Measurements from ENCODE around the gene PLCB3.

DNA sequence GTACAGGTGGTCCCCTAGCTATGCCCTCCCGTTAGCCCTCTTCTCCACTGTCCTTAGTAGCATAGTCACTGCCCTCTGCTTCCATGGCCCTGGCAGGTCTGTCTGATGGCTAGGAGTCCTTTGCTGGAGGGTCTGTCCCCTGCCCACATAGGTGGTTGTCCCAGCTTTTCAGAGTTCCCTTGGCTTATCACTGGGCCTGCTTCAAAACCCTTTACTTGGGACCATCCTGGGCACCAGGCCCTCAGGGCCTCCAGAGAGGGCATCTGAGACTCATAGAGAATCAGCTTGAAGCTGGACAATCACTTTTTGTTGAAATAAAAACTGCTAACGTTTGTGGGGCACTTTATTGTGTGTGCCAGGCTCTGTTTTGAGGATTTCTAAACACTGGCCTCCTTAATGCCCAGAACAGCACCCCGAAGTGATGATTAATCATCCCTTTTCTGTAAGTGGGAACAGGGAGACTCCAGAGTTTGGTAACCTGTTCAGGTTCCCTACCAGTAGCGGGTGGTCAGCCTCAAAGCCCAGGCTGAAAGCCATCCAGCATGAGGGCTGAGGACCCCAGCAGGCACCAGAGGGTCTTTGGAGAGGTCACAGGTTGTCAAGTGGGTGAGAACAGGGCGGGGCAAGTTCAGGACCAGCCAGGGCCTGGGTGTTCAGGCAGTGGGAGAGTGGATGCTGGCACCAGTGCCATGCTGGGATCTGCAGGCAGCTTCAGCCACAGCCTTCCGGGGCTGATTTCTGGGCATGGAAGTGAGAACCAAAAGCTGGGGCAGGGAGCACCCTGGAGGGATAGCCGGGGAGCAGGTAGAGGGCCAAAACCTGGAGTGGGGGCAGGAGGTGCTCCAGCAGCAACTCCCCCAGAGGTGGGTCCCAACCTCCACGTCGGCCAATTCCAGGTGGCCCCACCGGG lies 39.3 kb downstream of the PLCB3 start:
- TF ChIP-seq, protein P1, sequence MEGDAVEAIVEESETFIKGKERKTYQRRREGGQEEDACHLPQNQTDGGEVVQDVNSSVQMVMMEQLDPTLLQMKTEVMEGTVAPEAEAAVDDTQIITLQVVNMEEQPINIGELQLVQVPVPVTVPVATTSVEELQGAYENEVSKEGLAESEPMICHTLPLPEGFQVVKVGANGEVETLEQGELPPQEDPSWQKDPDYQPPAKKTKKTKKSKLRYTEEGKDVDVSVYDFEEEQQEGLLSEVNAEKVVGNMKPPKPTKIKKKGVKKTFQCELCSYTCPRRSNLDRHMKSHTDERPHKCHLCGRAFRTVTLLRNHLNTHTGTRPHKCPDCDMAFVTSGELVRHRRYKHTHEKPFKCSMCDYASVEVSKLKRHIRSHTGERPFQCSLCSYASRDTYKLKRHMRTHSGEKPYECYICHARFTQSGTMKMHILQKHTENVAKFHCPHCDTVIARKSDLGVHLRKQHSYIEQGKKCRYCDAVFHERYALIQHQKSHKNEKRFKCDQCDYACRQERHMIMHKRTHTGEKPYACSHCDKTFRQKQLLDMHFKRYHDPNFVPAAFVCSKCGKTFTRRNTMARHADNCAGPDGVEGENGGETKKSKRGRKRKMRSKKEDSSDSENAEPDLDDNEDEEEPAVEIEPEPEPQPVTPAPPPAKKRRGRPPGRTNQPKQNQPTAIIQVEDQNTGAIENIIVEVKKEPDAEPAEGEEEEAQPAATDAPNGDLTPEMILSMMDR (IDR thresholded peaks at IDR 0.05), result no peak
- no peak for TF ChIP-seq POLR2A (IDR thresholded peaks at IDR 0.05)
